Right atrium auricular region (tissue), 2 donors: ENCODE data around the gene WDR4. TPM values are rescaled to one million over a fixed set of nuclear protein-coding genes. Genes with fewer than 3 reads are reported as not detected.

Experiments used
- DNase-seq: peaks from one replicate; pipeline ENCODE4 v3.0.0-alpha.2; 2019; ENCODE audit warnings: low spot score
- H3K27ac ChIP-seq, 2 donors: fragments of 200-600 bp; sonication (generic); 1 replicate in 1 of 2; 2 replicates in 1 of 2; pipeline ENCODE4 v1.5.1; 2016 to 2019
- H3K27me3 ChIP-seq, 2 donors: fragments of 200-600 bp; sonication (generic); one replicate each; pipeline versions ENCODE4 v1.5.1 to v1.6.0; 2017 to 2019
- H3K36me3 ChIP-seq: fragments of 200-600 bp; sonication (generic); one replicate; pipeline ENCODE4 v1.5.1; 2016
- H3K4me1 ChIP-seq, 2 donors: fragments of 200-600 bp; sonication (generic); one replicate each; pipeline versions ENCODE4 v1.5.1 to v1.6.0; 2017 to 2019
- H3K4me3 ChIP-seq, 2 donors: fragments of 200-600 bp; sonication (generic); 1 replicate in 1 of 2; 2 replicates in 1 of 2; pipeline ENCODE4 v1.5.1; 2017 to 2019; ENCODE audit warnings: mild to moderate bottlenecking in 1 of 2, moderate library complexity in 1 of 2
- H3K9me3 ChIP-seq, 2 donors: fragments of 200-600 bp; sonication (generic); one replicate each; pipeline ENCODE4 v1.5.1; 2019
- total RNA-seq, 2 donors: library from RNA; depleted of rRNA; stranded (reverse); fragments of >200 nt; gene quantifications; one replicate each; pipeline ENCODE4 v1.1.0, GENCODE V29; 2016
- TF ChIP-seq, protein P1 (sequence below), 2 donors: fragments of 200-600 bp; sonication (generic); IDR thresholded peaks; one replicate each; pipeline ENCODE4 v1.5.1; 2019; ENCODE audit warnings: antibody characterized with exemption in 2 of 2

The WDR4 gene
- total RNA-seq, 2 donors from 2014 or later = 1.7 to 4.8 TPM

DNA sequence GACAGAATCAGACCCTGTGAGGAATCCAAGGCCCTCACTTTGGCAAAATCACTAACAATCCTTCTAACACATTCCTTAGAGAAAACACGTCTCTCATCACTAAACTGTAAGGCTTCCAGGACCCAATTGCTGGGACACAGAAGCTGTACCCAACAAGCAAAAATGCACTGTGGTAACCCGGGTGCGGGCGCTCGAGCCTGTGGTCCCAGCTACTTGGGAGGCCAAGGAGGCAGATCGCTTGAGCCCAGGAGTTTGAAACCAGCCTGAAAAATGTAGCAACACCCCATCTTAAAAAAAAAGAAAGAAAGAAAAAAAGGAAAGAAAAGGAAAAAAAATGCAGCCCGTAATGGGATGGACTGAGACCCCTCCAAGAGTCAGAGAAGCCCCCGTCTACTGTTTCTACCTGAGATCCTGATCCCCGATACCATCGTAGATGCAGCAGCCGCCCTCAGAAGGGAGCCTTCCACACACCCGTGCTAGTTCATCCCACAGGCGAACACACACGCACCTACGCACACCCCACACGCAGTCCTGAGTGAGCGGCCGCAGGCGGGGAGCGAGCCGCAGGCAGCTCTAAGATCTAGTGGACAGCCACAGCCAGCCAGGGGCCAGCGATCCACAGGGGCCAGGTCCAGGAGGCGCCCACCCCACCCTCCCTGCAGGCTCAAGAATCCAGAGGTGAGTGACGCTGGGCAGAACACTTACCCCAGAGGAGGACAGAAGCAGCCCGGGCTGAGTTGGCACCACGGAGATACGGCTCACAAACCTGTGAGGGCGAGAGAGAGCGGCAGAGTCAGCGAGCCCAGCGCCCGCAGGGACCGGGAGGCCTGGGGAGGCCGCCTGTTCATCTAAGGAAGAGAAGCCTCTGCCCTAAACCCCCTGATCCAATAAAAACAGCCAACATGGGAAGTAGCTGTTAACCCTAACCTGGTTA, 20.1 kb downstream of the WDR4 start:
- DNase-seq = no peak
- TF ChIP-seq, protein P1, sequence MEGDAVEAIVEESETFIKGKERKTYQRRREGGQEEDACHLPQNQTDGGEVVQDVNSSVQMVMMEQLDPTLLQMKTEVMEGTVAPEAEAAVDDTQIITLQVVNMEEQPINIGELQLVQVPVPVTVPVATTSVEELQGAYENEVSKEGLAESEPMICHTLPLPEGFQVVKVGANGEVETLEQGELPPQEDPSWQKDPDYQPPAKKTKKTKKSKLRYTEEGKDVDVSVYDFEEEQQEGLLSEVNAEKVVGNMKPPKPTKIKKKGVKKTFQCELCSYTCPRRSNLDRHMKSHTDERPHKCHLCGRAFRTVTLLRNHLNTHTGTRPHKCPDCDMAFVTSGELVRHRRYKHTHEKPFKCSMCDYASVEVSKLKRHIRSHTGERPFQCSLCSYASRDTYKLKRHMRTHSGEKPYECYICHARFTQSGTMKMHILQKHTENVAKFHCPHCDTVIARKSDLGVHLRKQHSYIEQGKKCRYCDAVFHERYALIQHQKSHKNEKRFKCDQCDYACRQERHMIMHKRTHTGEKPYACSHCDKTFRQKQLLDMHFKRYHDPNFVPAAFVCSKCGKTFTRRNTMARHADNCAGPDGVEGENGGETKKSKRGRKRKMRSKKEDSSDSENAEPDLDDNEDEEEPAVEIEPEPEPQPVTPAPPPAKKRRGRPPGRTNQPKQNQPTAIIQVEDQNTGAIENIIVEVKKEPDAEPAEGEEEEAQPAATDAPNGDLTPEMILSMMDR (IDR thresholded peaks at IDR 0.05) = no peak

GRCh38 chr21:42858185-42858847, 21.0 kb downstream of the WDR4 start:
- H3K27me3 ChIP-seq = no peaks in the 10 kb centered on the region
- H3K36me3 ChIP-seq = peaks cover 67% of the 10 kb centered on the region
- no peak for DNase-seq
- H3K9me3 ChIP-seq = no peaks in the 10 kb centered on the region
- H3K4me3 ChIP-seq = no peak overlapping the region
- TF ChIP-seq, protein P1 (IDR thresholded peaks at IDR 0.05) = no peak
- H3K4me1 ChIP-seq = no peaks in the 10 kb centered on the region
- no peak overlapping the region for H3K27ac ChIP-seq

More for the DNA sequence above, 20.1 kb downstream of the WDR4 start:
- Histone ChIP-seq H3K4me3 (no peak overlapping the region), H3K9me3 (no peaks in the 10 kb centered on the region), H3K27me3 (no peaks in the 10 kb centered on the region), H3K36me3 (peaks cover 60% of the 10 kb centered on the region), H3K4me1 (no peaks in the 10 kb centered on the region), H3K27ac (no peak overlapping the region)

- TF ChIP-seq, protein P1 (IDR thresholded peaks at IDR 0.05) = no peak
- no peaks in the 10 kb centered on the region for H3K9me3 ChIP-seq
- no peaks in the 10 kb centered on the region for H3K27me3 ChIP-seq
- no peak overlapping the region for H3K4me3 ChIP-seq
- H3K36me3 ChIP-seq = peaks cover 64% of the 10 kb centered on the region
- H3K4me1 ChIP-seq = no peaks in the 10 kb centered on the region
- no peak overlapping the region for H3K27ac ChIP-seq
- no peak for DNase-seq
Observed at GRCh38 chr21:42857216-42857615, 22.1 kb downstream of the WDR4 start.

DNA sequence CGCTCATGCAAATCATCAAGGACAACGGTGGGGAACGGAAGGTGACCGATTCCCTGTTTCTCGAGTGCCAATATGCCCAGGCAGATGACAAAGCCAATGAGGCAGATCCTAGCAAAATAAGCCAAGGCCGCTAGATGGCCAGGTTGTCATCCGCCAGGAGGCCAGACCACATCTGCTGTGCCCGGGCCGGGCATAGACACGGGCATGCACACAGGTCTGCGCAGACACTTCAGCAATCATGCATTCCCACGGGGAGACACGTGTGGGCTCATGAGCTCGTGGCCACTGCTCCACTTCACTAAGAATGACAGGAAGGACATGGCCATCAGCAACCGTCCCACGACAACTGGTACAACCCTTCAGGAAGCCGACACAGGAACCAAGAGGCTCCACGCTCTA, 23.4 kb downstream of the WDR4 start:
- H3K36me3 ChIP-seq = peaks cover 62% of the 10 kb centered on the region

GRCh38 chr21:42855171-42855936, 24.0 kb downstream of the WDR4 start:
- Histone ChIP-seq H3K4me3 (no peak overlapping the region), H3K9me3 (no peaks in the 10 kb centered on the region), H3K27me3 (no peaks in the 10 kb centered on the region), H3K27ac (no peak overlapping the region), H3K4me1 (no peaks in the 10 kb centered on the region), H3K36me3 (peaks cover 62% of the 10 kb centered on the region)
- no peak for DNase-seq
- TF ChIP-seq, protein P1 (IDR thresholded peaks at IDR 0.05) = no peak

More for the DNA sequence above, 23.4 kb downstream of the WDR4 start:
- Histone ChIP-seq H3K4me3 (no peak overlapping the region), H3K27me3 (no peaks in the 10 kb centered on the region), H3K27ac (no peak overlapping the region), H3K4me1 (no peaks in the 10 kb centered on the region), H3K9me3 (no peaks in the 10 kb centered on the region)
- TF ChIP-seq, protein P1 (IDR thresholded peaks at IDR 0.05) = no peak
- no peak for DNase-seq
